WTC11 (cell line): Measurements from ENCODE around the gene SLC10A2. TPM values are rescaled to one million over a fixed set of nuclear protein-coding genes. Genes with fewer than 3 reads are reported as not detected.

Experiments used
- ATAC-seq: fragments of 200-7000 bp; cut with Tn5 transposase; 2 replicates; pipeline ENCODE4 v1.10.0; 2021; ENCODE audit warnings: mild to moderate bottlenecking, moderate library complexity
- CTCF ChIA-PET: fragments of 300-600 bp; sonication (Branson Sonifier 250); formaldehyde crosslinking; loops from one replicate; lab custom pipeline; 2021; ENCODE audit warnings: antibody characterized with exemption; lab: Charles Lee
- POLR2A ChIA-PET: fragments of 350-600 bp; sonication (Branson Sonifier 250); formaldehyde crosslinking; loops from one replicate; lab custom pipeline; 2021; ENCODE audit warnings: antibody characterized with exemption; lab: Charles Lee
- DNase-seq: peaks from one replicate; pipeline ENCODE4 v3.0.0; 2021; ENCODE audit warnings: low spot score
- H3K27ac Mint-ChIP-seq: 2 replicates; pipeline ENCODE4 v1.8.0; 2021; ENCODE audit warnings: mixed read lengths
- H3K27me3 Mint-ChIP-seq: 2 replicates; pipeline ENCODE4 v1.8.0; 2021; ENCODE audit warnings: low read depth, mild to moderate bottlenecking, moderate library complexity, mixed read lengths
- H3K36me3 Mint-ChIP-seq: 2 replicates; pipeline ENCODE4 v1.8.0; 2021; ENCODE audit warnings: mixed read lengths
- H3K4me1 Mint-ChIP-seq: 2 replicates; pipeline ENCODE4 v1.8.0; 2022; ENCODE audit warnings: mixed read lengths
- H3K4me3 Mint-ChIP-seq: 2 replicates; pipeline ENCODE4 v1.8.0; 2021; ENCODE audit warnings: mild to moderate bottlenecking, moderate library complexity, mixed read lengths
- H3K9me3 Mint-ChIP-seq: 2 replicates; pipeline ENCODE4 v1.8.0; 2021; ENCODE audit warnings: mixed read lengths
- AR ChIP-seq: fragments of 250-450 bp; sonication (Bioruptor Pico); IDR thresholded peaks from 2 replicates; pipeline ENCODE4 v1.9.0; 2021; ENCODE audit warnings: mild to moderate bottlenecking
- ARID4B ChIP-seq: sonication (generic); formaldehyde crosslinking; IDR thresholded peaks from 2 replicates; pipeline ENCODE4 v1.8.0; 2023; ENCODE audit warnings: missing genetic modification reagents, mild to moderate bottlenecking, borderline replicate concordance
- ATF1 ChIP-seq: sonication (generic); formaldehyde crosslinking; IDR thresholded peaks from 2 replicates; pipeline ENCODE4 v1.8.1; 2023; ENCODE audit warnings: mild to moderate bottlenecking, moderate library complexity, missing genetic modification reagents
- CBFB ChIP-seq: sonication (generic); formaldehyde crosslinking; IDR thresholded peaks from 2 replicates; pipeline ENCODE4 v1.8.1; 2022; ENCODE audit warnings: mild to moderate bottlenecking, low read depth, missing genetic modification reagents
- CREB1 ChIP-seq: sonication (generic); formaldehyde crosslinking; IDR thresholded peaks from 2 replicates; pipeline ENCODE4 v1.8.0; 2023; ENCODE audit warnings: mild to moderate bottlenecking, missing genetic modification reagents
- ERG ChIP-seq: fragments of 250-450 bp; sonication (Bioruptor Pico); IDR thresholded peaks from 2 replicates; pipeline ENCODE4 v1.8.0; 2021; ENCODE audit warnings: mild to moderate bottlenecking
- FOXJ3 ChIP-seq: sonication (generic); formaldehyde crosslinking; IDR thresholded peaks from 2 replicates; pipeline ENCODE4 v1.9.0; 2021; ENCODE audit warnings: missing genetic modification reagents, mild to moderate bottlenecking, borderline replicate concordance
- IRF1 ChIP-seq: sonication (generic); formaldehyde crosslinking; IDR thresholded peaks from 2 replicates; pipeline ENCODE4 v1.8.0; 2023; ENCODE audit warnings: missing genetic modification reagents
- MXD4 ChIP-seq: fragments of 250-450 bp; sonication (Bioruptor Pico); IDR thresholded peaks from 2 replicates; pipeline ENCODE4 v1.8.0; 2021; ENCODE audit warnings: mild to moderate bottlenecking, moderate library complexity, borderline replicate concordance
- PRDM15 ChIP-seq: sonication (generic); formaldehyde crosslinking; IDR thresholded peaks from 2 replicates; pipeline ENCODE4 v1.8.0; 2022; ENCODE audit warnings: missing genetic modification reagents
- PRRX2 ChIP-seq: fragments of 250-450 bp; sonication (Bioruptor Pico); IDR thresholded peaks from 2 replicates; pipeline ENCODE4 v1.8.0; 2021; ENCODE audit warnings: mild to moderate bottlenecking
- RELA ChIP-seq: sonication (generic); formaldehyde crosslinking; IDR thresholded peaks from 2 replicates; pipeline ENCODE4 v1.8.1; 2022; ENCODE audit warnings: missing genetic modification reagents, mild to moderate bottlenecking, borderline replicate concordance
- SMAD3 ChIP-seq: sonication (generic); formaldehyde crosslinking; IDR thresholded peaks from 2 replicates; pipeline ENCODE4 v1.8.0; 2022; ENCODE audit warnings: missing genetic modification reagents, mild to moderate bottlenecking, borderline replicate concordance
- TCF7 ChIP-seq: sonication (generic); formaldehyde crosslinking; IDR thresholded peaks from 2 replicates; pipeline ENCODE4 v1.8.0; 2022; ENCODE audit warnings: mild to moderate bottlenecking, low read depth, missing genetic modification reagents, moderate library complexity
- ZNF121 ChIP-seq: sonication (generic); formaldehyde crosslinking; IDR thresholded peaks from 2 replicates; pipeline ENCODE4 v1.8.0; 2023; ENCODE audit warnings: missing genetic modification reagents
- ZNF263 ChIP-seq: sonication (generic); formaldehyde crosslinking; IDR thresholded peaks from 2 replicates; pipeline ENCODE4 v1.8.1; 2022; ENCODE audit warnings: low read depth, mild to moderate bottlenecking, moderate library complexity, missing genetic modification reagents
- total RNA-seq: library from RNA; stranded (reverse); gene quantifications from 3 replicates; pipeline ENCODE4 v1.2.3, GENCODE V29; 2021
- TF ChIP-seq, protein P1 (sequence below): sonication (generic); formaldehyde crosslinking; IDR thresholded peaks from 2 replicates; pipeline ENCODE4 v1.8.1; 2023; ENCODE audit warnings: mild to moderate bottlenecking, missing genetic modification reagents, moderate library complexity
- TF ChIP-seq, protein P2 (sequence below): sonication (generic); formaldehyde crosslinking; IDR thresholded peaks from 2 replicates; pipeline ENCODE4 v1.8.1; 2023; ENCODE audit warnings: mild to moderate bottlenecking, moderate library complexity, missing genetic modification reagents

SLC10A2 gene
- total RNA-seq, 1 experiment from 2014 or later: not detected

DNA sequence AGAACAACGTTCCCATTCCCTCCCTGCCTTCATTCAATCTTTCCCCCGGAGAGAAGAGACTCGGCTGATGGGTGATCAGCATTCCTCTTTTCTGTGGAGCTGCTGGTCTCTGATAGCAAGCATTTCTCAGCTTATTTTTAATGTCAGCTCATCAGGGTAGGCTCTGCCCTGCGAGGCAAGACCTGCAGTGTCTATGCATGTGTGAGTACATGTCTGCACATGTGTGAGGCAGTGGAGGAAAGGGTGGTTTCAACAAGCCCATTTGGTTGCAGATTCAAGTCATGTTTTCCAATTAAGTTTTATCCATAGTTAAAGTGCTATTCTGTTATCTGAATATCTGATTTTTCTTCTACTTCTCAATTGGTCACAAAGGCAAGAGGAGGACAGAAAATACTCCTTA, 19.5 kb downstream of the SLC10A2 start:
- ATAC-seq (no peak), DNase-seq (no peak)
- no peaks in the 10 kb centered on the region for H3K4me1 Mint-ChIP-seq
- ChIA-PET CTCF (interaction anchor here (1.1 to 1.3 kb wide), 2 partner anchors 13 to 176 kb away, joined by 3 to 5 read pairs; no protein-coding TSS in a partner anchor), POLR2A (no interaction called here)
- TF ChIP-seq, protein P1, sequence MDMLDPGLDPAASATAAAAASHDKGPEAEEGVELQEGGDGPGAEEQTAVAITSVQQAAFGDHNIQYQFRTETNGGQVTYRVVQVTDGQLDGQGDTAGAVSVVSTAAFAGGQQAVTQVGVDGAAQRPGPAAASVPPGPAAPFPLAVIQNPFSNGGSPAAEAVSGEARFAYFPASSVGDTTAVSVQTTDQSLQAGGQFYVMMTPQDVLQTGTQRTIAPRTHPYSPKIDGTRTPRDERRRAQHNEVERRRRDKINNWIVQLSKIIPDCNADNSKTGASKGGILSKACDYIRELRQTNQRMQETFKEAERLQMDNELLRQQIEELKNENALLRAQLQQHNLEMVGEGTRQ (CRISPR knock-in tag): no peak
- TF ChIP-seq ERG (CRISPR knock-in tag): no peak
- TF ChIP-seq PRDM15 (CRISPR knock-in tag): no peak
- TF ChIP-seq CBFB: no peak
- no peak for TF ChIP-seq RELA (CRISPR knock-in tag)
- TF ChIP-seq, protein P2, sequence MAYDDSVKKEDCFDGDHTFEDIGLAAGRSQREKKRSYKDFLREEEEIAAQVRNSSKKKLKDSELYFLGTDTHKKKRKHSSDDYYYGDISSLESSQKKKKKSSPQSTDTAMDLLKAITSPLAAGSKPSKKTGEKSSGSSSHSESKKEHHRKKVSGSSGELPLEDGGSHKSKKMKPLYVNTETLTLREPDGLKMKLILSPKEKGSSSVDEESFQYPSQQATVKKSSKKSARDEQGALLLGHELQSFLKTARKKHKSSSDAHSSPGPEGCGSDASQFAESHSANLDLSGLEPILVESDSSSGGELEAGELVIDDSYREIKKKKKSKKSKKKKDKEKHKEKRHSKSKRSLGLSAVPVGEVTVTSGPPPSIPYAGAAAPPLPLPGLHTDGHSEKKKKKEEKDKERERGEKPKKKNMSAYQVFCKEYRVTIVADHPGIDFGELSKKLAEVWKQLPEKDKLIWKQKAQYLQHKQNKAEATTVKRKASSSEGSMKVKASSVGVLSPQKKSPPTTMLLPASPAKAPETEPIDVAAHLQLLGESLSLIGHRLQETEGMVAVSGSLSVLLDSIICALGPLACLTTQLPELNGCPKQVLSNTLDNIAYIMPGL: no peak
- no peak for TF ChIP-seq FOXJ3
- no peak for TF ChIP-seq AR (CRISPR knock-in tag)
- no peak for TF ChIP-seq TCF7
- no peak for TF ChIP-seq ZNF121 (CRISPR knock-in tag)
- no peak for TF ChIP-seq MXD4 (CRISPR knock-in tag)
- no peak overlapping the region for H3K4me3 Mint-ChIP-seq
- H3K27ac Mint-ChIP-seq: no peak overlapping the region
- no peaks in the 10 kb centered on the region for H3K36me3 Mint-ChIP-seq
- H3K27me3 Mint-ChIP-seq: no peaks in the 10 kb centered on the region
- peaks cover 3% of the 10 kb centered on the region for H3K9me3 Mint-ChIP-seq

- no peaks in the 10 kb centered on the region for H3K27me3 Mint-ChIP-seq
- ChIA-PET CTCF (no interaction called here), POLR2A (no interaction called here)
- DNase-seq: no peak
- H3K36me3 Mint-ChIP-seq: no peaks in the 10 kb centered on the region
- no peak overlapping the region for H3K27ac Mint-ChIP-seq
- H3K4me1 Mint-ChIP-seq: 0 out of 2 replicates have a peak, but pooled peaks cover 3% of the 10 kb centered on the region
- ATAC-seq: no peak
- no peak overlapping the region for H3K4me3 Mint-ChIP-seq
- peaks cover 3% of the 10 kb centered on the region for H3K9me3 Mint-ChIP-seq
- TF ChIP-seq PRRX2 (CRISPR knock-in tag) (no peak), IRF1 (CRISPR knock-in tag) (no peak), SMAD3 (CRISPR knock-in tag) (no peak), ATF1 (CRISPR knock-in tag) (no peak), ZNF263 (CRISPR knock-in tag) (no peak), ARID4B (no peak), CREB1 (CRISPR knock-in tag) (no peak)
These were observed 22.2 kb downstream of the SLC10A2 start for GRCh38 chr13:103044056-103044455.
